Medulla oblongata (tissue), 1 donor: ENCODE measurements around the gene FILIP1.

Experiments used
- DNase-seq: peaks from one replicate; pipeline ENCODE4 v3.0.0-alpha.2; 2015; ENCODE audit errors: extremely low spot score

The FILIP1 gene

DNA sequence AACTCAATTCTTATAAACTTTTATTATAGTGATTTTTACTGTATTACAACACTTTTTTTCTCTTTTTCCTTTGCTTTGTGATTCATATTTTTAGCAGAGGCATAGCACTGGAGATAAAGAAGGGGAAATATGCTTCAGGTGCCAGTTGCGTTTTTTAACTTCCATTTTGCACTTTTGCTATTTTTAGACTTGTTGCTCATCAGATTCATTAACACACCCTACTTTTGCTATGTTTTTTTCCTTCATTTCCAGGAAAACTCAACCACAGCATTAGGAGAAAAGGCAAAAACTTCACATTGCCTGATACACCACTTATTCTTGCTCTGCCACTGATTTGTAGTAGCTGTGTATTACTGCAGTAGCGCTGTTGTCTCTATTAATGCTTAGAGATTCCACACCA is 201.0 kb downstream of the FILIP1 start:
- no peak for DNase-seq

DNA sequence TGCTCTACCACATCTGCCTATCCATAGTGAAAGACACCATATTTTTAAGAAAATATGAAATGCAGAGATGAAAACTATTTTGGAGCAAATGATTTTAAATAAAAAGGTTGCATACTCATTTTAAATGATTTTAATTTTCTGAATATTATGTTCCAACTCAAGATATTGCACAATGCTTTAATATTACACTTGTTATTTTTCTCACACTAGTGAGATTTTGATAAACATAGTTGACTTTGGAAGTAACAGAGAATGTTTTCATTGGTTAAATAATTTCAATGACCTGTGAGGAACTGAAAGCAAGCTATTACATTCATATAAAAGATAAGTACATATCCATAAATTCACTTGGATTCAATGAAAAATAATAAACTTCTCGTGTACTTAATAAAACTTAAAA is 201.9 kb downstream of the FILIP1 start:
- DNase-seq: no peak

DNA sequence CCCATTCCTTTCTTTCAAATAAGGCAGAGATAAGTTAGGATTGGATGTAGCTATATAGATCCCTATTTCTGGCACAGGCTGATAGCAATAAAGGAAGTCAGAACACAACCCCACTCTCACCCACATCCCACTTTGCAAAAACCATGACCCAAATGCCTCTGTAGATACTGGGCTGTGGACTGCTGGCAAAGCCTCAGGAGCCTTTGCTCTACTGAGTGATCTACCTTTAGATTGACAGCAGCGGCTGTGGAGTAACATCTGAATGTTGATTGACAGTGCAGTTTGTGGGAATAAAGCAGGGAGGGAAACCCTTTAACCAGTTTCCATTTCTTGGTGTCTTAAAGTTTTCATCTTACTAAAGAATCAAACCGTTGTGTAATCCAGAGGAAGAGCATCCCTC is 202.3 kb downstream of the FILIP1 start:
- DNase-seq: no peak

DNA sequence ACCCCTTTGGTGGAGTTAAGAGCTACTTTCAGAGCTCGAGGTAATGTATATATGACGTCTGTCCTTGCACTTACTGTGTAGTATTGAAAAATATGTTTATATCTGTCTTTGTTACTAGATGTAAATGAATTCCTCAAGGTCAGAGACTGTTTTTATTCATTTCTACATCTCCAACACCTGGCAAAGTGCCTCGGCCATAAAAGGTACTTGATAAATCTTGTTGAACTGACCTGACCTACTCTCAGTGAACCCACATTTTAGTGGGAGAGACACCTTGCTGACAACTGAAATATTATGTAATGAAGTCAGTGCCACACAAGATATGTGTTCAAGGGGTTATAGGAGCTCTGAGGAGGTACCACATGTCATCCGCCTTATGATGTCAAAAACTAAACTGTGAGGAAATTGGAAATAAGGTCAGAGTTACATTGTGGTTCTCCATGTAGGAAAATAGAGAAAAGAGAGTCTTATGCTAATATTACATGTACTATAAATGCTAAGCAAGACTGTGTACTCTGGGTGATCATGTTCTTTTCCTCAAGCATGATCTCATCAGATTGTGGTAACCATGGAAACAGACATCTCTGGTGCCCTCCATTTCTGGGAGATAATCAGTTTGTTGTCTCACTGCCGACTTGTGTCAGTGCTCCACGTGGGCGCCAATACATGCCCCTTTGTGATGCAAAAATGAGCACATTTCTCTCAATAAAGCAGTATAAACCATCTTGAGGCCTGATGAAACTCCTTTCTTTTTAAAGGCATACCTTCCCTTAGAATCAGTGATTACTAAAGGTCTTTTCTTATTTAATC is 203.3 kb downstream of the FILIP1 start:
- DNase-seq: peak; percentile 87

DNA sequence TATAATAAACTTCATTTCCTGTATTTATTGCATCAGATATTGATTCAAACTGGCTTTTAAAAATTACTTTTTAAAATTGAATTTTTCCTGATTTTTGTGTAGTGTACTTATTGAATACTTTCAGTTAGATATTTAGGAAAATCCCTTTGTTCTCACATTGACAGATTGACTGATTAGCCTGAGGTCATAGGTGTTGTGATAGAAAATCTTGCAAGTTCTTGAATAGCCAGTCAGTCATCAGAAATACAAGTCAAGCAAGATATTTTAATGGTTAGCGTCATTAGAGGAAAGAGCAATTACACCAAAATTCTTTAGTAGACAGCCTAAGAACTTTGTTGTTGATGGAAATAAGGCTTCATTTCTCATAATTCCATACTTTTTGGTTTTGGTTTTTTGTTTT is 205.6 kb downstream of the FILIP1 start:
- DNase-seq: no peak

DNA sequence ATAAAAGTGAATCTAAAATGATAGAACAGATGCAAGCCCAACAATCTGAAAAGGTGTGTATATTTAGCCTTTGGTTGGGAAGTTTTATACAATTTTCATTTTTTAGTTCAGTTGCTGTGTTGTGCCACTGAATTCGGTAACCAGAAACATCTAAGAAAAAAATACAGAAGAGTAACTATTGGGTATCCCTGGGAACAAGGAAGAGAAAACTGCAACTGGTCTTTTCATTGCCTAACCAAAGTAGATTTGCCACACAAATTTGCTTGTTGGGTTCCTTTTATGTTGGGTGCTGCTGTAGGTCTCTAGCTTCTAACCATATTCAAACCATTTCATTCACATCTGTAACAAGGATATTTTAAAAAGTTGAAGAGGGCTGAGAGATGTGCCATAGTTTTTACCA is 206.2 kb downstream of the FILIP1 start:
- DNase-seq: no peak

DNA sequence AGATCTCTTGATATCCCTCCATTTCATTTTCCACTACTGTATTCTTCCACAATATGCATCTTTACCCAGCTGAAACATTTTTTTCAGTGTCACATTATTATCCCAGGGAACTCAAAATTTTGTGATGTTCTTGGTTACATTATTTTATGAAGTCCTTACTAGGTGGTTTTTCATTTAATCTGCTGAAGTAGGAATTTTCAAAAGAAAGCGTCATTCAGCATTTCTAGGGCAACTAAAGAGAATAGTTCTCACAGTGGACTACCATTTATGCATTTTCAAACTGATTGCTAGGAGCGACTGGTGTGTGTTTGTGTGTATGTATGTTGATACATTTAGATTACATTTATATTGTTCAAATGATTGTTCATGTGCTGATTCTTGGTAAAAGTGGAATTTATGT is 206.6 kb downstream of the FILIP1 start:
- no peak for DNase-seq

DNA sequence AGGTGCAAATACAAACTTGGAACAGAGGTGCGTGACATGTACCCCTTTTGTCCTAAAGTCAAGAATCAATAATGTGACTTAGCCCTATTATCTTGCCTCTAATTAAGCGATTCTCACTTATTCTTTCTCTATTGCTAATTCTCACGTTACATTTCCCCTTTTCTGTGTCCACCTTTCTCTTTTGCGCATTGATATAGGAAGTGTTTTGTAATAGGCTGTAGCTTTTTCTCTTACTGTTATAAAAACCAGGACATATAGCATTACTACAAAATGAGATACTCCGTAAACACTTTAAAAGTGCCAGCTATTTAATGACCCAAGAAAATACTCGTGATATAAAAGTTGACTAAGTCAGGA is 208.3 kb downstream of the FILIP1 start:
- no peak for DNase-seq

DNA sequence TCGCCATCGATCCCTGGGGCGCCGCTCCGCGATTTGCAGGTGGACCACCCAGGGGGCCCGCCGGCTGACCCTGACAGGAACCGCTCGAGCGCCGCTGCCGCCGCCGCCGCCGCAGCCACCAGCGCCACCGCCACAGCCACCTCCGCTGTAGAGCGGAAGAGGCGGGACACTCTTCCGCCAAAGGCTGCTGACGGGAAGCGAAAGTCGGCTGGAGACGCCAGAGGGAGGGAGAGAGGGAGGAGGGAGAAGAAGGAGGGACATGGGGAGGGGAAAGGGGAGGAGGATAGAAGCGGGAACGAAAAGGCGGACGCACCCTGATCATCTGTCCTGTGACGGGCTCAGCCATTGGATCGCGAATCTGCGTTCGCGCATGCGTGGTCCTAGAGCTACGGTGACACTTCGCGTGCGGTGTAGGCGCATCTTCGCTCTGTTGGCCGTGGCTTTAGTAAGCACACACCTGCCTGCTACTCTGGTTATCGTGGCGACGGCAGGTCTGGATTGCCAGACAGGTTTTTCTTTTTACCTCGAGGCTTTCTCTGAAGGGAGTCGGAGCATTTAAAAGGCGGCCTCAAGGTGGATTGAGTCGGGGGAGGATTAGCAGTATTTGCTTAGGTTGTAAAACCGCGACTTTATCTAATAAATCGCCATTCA is 208.8 kb downstream of the FILIP1 start, which contains the start of gene TMEM30A:
Gene TMEM30A (minus strand): TSS at position 161 of the 651 bp plus-strand sequence. CDS start 154 bp downstream, at position 7.
- peak; percentile 100 for DNase-seq

DNA sequence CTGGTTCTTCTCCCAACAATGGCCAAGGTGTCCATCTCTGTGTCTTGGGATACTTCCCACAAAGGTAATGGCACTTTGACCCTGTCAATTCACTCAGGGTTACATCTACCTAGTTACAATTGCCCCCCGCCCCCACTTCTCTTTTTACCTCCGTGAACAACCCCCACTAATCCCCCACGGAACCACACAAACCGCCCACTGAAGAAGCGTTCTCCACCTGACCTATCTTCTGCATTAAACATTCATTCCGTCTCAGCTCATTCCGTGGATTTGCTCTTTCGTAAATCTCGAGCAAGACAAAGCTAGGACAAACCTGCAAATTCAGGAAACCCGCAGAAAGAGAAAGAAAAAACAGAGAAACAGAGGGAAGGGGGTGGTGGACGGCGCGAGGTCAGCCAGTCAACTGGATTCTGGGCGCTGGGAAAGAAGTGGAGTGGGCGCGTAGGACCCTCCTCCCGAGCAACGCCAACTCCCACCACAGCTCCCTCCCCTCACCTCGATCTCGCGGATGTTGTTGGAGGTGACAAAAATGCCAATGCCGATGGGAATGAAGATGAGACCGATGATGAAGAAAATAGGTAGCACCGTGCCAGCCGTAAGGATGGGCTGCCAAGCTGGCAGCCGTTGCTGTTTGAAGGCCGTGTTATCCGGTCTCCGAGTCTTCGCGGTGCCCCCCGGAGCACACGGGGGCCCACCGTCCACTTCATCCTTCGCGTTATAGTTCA is 209.5 kb downstream of the FILIP1 start:
- DNase-seq: peak; percentile 19

DNA sequence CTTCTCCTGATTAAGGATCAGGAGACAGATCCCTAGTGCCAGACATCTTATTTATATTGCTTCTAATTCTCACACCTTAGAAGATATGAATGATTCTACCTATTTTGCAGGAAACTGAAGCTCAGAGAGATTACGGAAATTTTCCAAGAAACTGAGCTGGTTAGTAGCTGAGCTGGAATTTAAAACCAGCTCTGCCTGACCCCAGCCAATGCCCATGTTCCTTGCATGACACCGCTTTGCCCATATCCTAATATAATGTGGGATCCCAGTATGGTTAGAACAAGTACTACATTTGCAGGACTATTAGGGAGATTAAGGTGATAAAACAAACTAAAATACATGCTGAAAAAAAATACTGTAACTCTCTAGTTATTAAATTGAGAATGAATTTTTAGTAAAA is 210.9 kb downstream of the FILIP1 start:
- no peak for DNase-seq

DNA sequence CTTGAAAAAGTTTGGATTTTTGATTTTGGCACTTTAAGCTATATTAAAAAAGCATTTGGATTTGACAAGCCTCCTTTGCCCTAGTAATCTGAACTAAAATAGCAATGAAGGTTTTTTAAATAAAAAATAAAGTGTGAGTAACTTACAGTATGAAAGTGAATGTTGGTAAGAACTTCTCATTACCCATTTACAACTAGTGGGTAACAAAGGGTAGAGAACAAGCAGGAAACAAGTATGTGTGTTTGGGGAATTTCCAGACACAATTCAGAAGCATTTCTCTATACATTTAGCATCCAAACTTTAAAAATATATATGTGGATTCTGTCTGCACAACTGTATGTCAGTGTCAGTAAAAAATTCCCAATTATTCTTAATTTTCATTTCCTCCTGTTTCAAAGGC is 211.9 kb downstream of the FILIP1 start:
- DNase-seq: no peak

DNA sequence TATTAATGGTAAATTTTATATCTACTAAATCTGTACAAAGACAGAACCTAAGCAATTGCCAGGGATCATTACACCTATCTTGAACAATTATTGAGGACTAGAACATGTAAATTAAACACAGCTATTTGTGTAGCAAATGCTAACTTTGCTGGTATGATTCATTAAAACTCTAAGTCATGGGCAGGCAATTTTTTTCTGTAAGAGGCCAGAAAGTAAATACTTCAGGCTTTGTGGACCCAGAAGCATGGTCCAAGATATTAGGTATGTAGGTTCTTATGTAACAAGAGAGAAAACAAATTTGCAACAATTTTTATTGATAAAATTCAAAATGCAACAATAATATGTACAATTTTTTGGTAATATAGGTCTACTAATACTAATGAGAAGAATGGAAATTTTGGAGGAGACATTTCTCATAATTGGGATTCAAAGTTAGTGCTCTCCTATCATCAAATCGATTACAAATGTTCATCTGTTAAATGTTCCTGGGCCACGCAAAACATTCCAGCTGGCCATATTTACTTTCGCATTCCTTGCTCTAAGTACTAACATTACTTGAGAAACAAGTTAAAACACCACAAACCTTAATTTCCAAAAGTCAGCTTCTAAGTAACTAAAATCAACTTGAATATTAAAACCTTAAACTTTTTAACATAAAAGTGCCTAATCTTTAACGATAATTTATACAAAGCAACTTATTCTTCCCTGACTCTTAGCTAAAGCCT is 213.3 kb downstream of the FILIP1 start:
- DNase-seq: no peak

DNA sequence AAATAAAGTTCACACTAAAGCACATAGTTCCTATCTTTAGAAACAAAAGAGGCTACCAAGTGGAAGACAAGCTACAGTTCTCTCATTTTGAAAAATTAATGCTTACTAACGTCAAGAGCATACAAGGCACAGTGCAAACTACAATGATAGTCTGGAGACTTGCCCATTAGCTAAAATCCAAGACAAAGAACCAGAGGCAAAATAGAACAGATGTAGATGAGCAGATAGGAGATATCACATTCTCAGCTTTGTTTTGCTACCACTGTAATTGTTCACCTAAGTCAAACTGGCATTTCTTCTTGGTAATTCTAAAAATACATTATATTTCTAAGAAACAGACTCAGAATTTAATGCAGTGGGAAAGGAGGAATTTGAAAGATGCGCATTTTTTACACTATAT is 214.2 kb downstream of the FILIP1 start:
- DNase-seq: no peak

DNA sequence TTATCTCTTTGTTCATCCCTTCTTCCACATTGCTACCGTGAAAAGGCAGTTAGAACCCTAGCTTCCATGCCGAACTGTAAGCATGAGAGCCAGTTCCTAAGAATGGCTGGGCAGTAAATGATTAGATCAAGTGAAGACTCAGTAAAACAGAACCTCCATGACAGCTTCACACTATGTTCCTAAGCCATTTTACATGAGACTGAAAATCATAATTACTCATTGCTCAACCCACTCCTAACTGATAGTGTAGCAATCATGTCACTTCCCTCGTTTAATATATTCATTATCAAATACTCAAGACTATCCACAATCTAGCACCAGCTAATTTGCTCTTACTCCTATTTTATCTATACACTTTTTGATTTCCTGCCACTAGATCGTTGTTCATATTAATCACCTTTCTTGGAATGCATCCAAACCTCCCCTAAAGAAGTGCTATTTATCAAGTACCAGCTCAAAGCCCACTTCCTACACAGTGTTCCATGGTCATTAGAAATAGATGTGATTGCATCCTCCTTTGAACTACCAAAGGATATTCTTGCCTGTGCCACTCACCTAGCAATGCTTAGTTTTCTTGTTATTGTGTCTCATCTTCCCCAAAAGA is 215.0 kb downstream of the FILIP1 start:
- DNase-seq: no peak

DNA sequence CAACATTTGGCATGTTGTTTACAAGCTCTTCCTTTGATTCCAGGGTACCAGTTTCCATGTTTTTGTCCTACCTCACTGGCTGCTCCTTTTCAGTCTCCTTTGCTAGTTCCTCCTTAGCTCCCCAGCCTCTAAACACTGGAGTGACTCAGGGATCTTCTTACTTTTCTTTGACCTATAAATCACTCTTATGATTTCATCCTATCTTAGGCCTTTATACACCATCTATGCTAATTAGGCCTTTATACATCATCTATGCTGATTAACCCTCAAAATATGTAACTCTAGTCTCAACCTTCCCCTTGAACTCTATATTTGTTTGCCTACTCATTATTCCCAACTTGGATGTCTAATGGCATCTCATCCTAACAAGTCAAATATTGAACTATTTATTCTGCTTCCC is 218.5 kb downstream of the FILIP1 start:
- no peak for DNase-seq

DNA sequence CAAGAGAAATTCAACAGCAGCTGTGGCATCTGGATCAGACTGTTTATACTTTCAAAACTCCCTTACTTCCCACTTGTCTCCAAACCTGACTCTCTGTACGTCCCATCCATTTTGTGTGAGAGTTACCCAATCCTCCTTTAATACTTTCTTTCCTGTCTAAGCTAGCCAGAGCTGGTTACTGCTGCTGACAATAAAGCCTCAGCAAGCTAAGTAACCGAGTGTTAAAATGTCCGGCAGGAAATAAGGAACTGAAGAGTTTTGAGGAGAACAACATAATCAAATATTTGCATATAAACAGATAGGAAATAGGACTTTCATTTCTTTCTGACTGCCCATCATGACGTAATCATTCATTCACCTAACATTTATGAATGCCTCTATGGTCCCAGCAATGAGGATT is 220.6 kb downstream of the FILIP1 start:
- no peak for DNase-seq

DNA sequence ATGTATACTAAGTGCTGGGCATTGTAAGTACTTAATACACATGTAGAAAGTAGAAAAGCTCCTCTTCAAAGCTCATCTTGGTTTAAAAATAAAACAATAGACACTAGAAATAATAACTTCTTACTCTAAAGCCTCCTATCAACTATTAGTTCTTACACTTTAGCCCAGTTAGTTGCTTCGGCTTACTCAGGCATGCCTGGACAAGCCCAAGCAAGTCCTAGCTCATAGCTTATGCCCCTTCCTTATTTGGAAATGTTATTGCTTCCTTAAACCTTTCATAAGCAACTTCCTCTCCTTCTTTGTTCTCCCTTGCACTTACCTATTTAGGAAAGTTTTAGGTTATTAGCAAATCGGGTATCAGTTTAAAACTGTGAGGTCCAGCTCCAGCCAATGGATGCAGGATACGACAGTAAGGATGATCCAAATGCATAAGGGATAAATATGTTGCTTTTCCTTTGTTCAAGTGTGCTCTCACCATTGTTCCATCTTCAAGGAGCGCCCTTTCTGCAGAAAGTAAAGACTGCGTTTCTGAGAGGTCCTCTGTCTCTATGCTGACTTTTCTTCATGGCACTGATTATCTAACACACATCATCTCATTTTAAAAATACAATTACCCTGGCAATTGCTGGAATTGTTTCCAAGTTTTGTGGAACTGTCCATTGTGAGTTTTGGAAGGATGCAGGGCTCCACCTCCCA is 221.3 kb downstream of the FILIP1 start:
- no peak for DNase-seq

DNA sequence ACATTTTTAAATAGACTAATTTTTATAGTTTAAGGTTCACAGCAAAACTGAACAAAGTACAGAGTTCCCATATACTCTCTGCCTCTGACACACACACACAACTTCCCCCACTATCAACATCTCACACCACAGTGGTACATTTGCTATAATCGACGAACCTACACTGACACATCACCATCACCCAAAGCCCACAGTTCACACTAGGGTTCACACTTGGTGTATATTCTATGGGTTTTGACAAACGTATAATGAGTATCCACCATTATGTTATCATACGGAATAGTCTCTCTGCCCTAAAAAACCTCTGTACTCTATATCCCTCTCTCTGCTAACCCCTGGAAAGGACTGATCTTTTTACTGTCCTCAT is 224.6 kb downstream of the FILIP1 start:
- no peak for DNase-seq

DNA sequence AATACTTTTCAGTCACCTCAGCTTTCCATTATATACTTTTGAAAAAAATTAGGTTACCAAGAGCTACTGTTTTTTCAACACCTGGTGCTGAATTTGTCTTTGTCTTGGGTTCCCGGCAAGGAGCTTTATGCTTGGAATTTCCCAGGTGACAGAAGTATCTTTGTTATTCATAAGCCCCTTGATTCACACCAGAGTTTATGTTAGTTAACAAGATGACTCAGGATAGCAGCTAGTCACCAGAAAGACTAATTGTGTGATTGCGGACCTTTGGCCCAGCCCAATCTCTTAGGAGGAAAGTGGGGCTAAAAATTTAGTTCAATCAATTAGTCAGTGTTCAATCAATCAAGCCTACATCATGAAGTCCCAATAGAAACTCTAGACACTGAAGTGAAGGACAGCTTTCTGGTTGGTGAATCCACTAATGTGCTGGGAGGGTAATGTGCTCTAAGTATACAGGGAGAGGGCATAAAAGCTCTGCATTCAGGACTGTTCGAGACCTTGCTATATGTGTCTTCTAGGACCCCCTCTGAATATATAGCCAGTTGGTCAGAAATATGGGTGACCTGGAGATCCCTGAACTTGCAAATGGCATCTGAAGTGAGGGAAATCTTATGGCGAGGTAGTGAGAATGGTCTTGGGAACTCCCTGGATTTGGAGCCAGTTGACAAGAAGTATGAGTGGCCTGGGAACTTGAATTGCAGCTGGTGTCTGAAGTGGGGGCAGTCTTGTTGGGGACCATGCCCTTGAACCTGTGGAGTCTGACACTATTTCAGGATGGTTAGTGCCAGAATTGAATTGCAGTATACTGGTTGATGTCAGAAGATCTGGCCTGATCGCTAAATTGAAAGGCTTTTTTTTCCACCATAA is 225.2 kb downstream of the FILIP1 start:
- DNase-seq: no peak
